Large intestine (tissue), 3 donors: Measurements from ENCODE around the gene ZKSCAN1. TPM values are rescaled to one million over a fixed set of nuclear protein-coding genes. Genes with fewer than 3 reads are reported as not detected.

Experiments used
- DNase-seq, 2 donors: peaks; one replicate each; pipeline versions ENCODE4 v3.0.0 to v3.0.0-alpha.2; 2013
- H3K27ac ChIP-seq: one replicate; pipeline ENCODE4 v1.5.1; 2013; ENCODE audit warnings: low read length
- H3K27me3 ChIP-seq: 2 replicates; pipeline ENCODE4 v1.6.1; 2013; ENCODE audit warnings: low read length; ENCODE audit not compliant: control insufficient read depth, insufficient read depth
- H3K36me3 ChIP-seq: 2 replicates; pipeline ENCODE4 v1.6.1; 2013; ENCODE audit warnings: low read length; ENCODE audit not compliant: control insufficient read depth, insufficient read depth
- H3K4me1 ChIP-seq: one replicate; pipeline ENCODE4 v1.6.1; 2013; ENCODE audit warnings: low read length; ENCODE audit not compliant: control insufficient read depth, insufficient read depth
- H3K4me3 ChIP-seq: one replicate; pipeline ENCODE4 v1.5.1; 2013; ENCODE audit warnings: low read length
- H3K9me3 ChIP-seq: one replicate; pipeline ENCODE4 v1.6.1; 2013; ENCODE audit warnings: mild to moderate bottlenecking, low read depth, low read length, moderate library complexity; ENCODE audit not compliant: control insufficient read depth
- WGBS: methylation state at CpG from one replicate; pipeline ENCODE4 v1.1.5; 2013; ENCODE audit warnings: low lambda C conversion rate; ENCODE audit not compliant: insufficient coverage; 5-methylcytosine and 5-hydroxymethylcytosine counted together
- polyA plus RNA-seq: library from polyadenylated mRNA; unstranded; fragments of 120-200 nt; gene quantifications from one replicate; pipeline ENCODE4 v1.2.1, GENCODE V29; 2013

Gene ZKSCAN1
- polyA plus RNA-seq, 1 donor: 45.6 TPM

GRCh38 chr7:100075418-100075817 lies 60.0 kb downstream of the ZKSCAN1 start:
- no CpG with 5 or more reads among the region's 6 CpGs for WGBS
- no peak for DNase-seq
- peaks cover 36% of the 10 kb centered on the region for H3K9me3 ChIP-seq
- H3K27me3 ChIP-seq: no peaks in the 10 kb centered on the region
- peaks cover 68% of the 10 kb centered on the region for H3K36me3 ChIP-seq
- no peak overlapping the region for H3K4me3 ChIP-seq
- no peak overlapping the region for H3K27ac ChIP-seq
- H3K4me1 ChIP-seq: peaks cover 34% of the 10 kb centered on the region

- H3K9me3 ChIP-seq: peaks cover 21% of the 10 kb centered on the region
- peaks cover 50% of the 10 kb centered on the region for H3K36me3 ChIP-seq
- no CpG with 5 or more reads among the region's 4 CpGs for WGBS
- H3K27ac ChIP-seq: peak overlapping the region; percentile 82
- DNase-seq: peak; percentile 76 to 87
- H3K4me3 ChIP-seq: no peak overlapping the region
- peaks cover 34% of the 10 kb centered on the region for H3K4me1 ChIP-seq
- no peaks in the 10 kb centered on the region for H3K27me3 ChIP-seq
Observed at GRCh38 chr7:100077205-100077604, 61.8 kb downstream of the ZKSCAN1 start.

- DNase-seq: peak; percentile 85 to 92
- no CpG with 5 or more reads among the region's 7 CpGs for WGBS
- Histone ChIP-seq H3K27ac (peak overlapping the region; percentile 82), H3K4me1 (peaks cover 37% of the 10 kb centered on the region), H3K4me3 (peak overlapping the region; percentile 98), H3K36me3 (peaks cover 32% of the 10 kb centered on the region), H3K9me3 (peaks cover 2% of the 10 kb centered on the region), H3K27me3 (no peaks in the 10 kb centered on the region)
Observed at GRCh38 chr7:100079024-100079560, 63.7 kb downstream of the ZKSCAN1 start.

- WGBS: 0% methylated on average over 4 of the region's 34 CpGs
- Histone ChIP-seq H3K4me1 (peaks cover 37% of the 10 kb centered on the region), H3K27ac (peak overlapping the region; percentile 82), H3K4me3 (peak overlapping the region; percentile 98), H3K27me3 (no peaks in the 10 kb centered on the region), H3K9me3 (no peaks in the 10 kb centered on the region), H3K36me3 (peaks cover 12% of the 10 kb centered on the region)
- peak in 1 of 2 donors; percentile 71 for DNase-seq
Observed at GRCh38 chr7:100080907-100081534, 65.6 kb downstream of the ZKSCAN1 start.

GRCh38 chr7:100081535-100082102 lies 66.2 kb downstream of the ZKSCAN1 start, which contains the start of gene ZNF3:
TSS of gene ZNF3 (minus strand) at chr7:100081723. CDS start at chr7:100077357, 4,366 bp downstream.
- WGBS: no CpG with 5 or more reads among the region's 55 CpGs
- Histone ChIP-seq H3K9me3 (no peaks in the 10 kb centered on the region), H3K4me3 (peak within 1 kb of the TSS; percentile 98), H3K36me3 (peaks cover 7% of the 10 kb centered on the region), H3K27me3 (no peaks in the 10 kb centered on the region), H3K27ac (peak within 1 kb of the TSS; percentile 82), H3K4me1 (peaks cover 34% of the 10 kb centered on the region)
- peak; percentile 99 for DNase-seq

- no CpG with 5 or more reads among the region's 4 CpGs for WGBS
- no peak overlapping the region for H3K27ac ChIP-seq
- no peak overlapping the region for H3K4me3 ChIP-seq
- no peaks in the 10 kb centered on the region for H3K27me3 ChIP-seq
- H3K36me3 ChIP-seq: no peaks in the 10 kb centered on the region
- peaks cover 23% of the 10 kb centered on the region for H3K4me1 ChIP-seq
- DNase-seq: no peak
- H3K9me3 ChIP-seq: no peaks in the 10 kb centered on the region
Observed at GRCh38 chr7:100082978-100083377, 67.6 kb downstream of the ZKSCAN1 start.

- no peak overlapping the region for H3K27ac ChIP-seq
- H3K4me1 ChIP-seq: peaks cover 18% of the 10 kb centered on the region
- WGBS: no CpG with 5 or more reads among the region's 3 CpGs
Observed at GRCh38 chr7:100085515-100085914, 70.1 kb downstream of the ZKSCAN1 start.

GRCh38 chr7:100087055-100087750 lies 71.8 kb downstream of the ZKSCAN1 start:
- H3K36me3 ChIP-seq: peaks cover 19% of the 10 kb centered on the region
- H3K27ac ChIP-seq: no peak overlapping the region
- WGBS: no CpG with 5 or more reads among the region's 10 CpGs
- H3K4me1 ChIP-seq: peaks cover 18% of the 10 kb centered on the region
- H3K4me3 ChIP-seq: no peak overlapping the region
- peak in 1 of 2 donors; percentile 26 for DNase-seq
- no peaks in the 10 kb centered on the region for H3K27me3 ChIP-seq
- H3K9me3 ChIP-seq: no peaks in the 10 kb centered on the region

More at GRCh38 chr7:100085515-100085914, 70.1 kb downstream of the ZKSCAN1 start:
- Histone ChIP-seq H3K27me3 (no peaks in the 10 kb centered on the region), H3K4me3 (no peak overlapping the region), H3K9me3 (no peaks in the 10 kb centered on the region), H3K36me3 (peaks cover 3% of the 10 kb centered on the region)
- no peak for DNase-seq

- DNase-seq: no peak
- H3K4me1 ChIP-seq: peaks cover 15% of the 10 kb centered on the region
- peaks cover 29% of the 10 kb centered on the region for H3K36me3 ChIP-seq
- no CpG with 5 or more reads among the region's 11 CpGs for WGBS
- no peaks in the 10 kb centered on the region for H3K9me3 ChIP-seq
- peak overlapping the region; percentile 68 for H3K27ac ChIP-seq
- peak overlapping the region; percentile 98 for H3K4me3 ChIP-seq
- no peaks in the 10 kb centered on the region for H3K27me3 ChIP-seq
Observed at GRCh38 chr7:100088095-100088620, 72.8 kb downstream of the ZKSCAN1 start.
